Lower leg skin (tissue), 4 donors: Measurements from ENCODE around the gene NLN. TPM values are rescaled to one million over a fixed set of nuclear protein-coding genes. Genes with fewer than 3 reads are reported as not detected.

ENCODE experiments used
- DNase-seq, 2 donors: peaks; one replicate each; pipeline ENCODE4 v3.0.0-alpha.2; 2019; ENCODE audit warnings: low spot score in 2 of 2
- H3K4me3 ChIP-seq: fragments of 200-600 bp; sonication (generic); 2 replicates; pipeline ENCODE4 v1.5.1; 2017; ENCODE audit warnings: mild to moderate bottlenecking, low read depth; ENCODE audit not compliant: poor library complexity, severe bottlenecking
- POLR2A ChIP-seq, 2 donors: fragments of 450-650 bp; IDR thresholded peaks; one replicate each; pipeline ENCODE4 v1.6.1; 2016 to 2017; ENCODE audit warnings: antibody characterized with exemption in 2 of 2, mild to moderate bottlenecking in 1 of 2, moderate library complexity in 1 of 2
- WGBS, 2 donors: methylation state at CpG; one replicate each; pipeline ENCODE4 v1.1.5; 2018; 5-methylcytosine and 5-hydroxymethylcytosine counted together
- intact Hi-C: fragments of 100-400 bp; cut with DNase I; formaldehyde crosslinking; loops from one replicate; pipeline ENCODE4 v1.15.0; 2023; ENCODE audit warnings: low total_unique reads
- total RNA-seq, 4 donors: library from RNA; depleted of rRNA; stranded (reverse); fragments of >200 nt; gene quantifications; one replicate each; pipeline ENCODE4 v1.1.0, GENCODE V29; 2016
- TF ChIP-seq, protein P1 (sequence below), 3 donors: fragments of 450-650 bp; IDR thresholded peaks; one replicate each; pipeline ENCODE4 v1.5.1; 2016; ENCODE audit warnings: antibody characterized with exemption in 3 of 3, mild to moderate bottlenecking in 3 of 3, moderate library complexity in 2 of 3

Gene NLN
- total RNA-seq, 4 donors from 2014 or later = 14.0 to 18.8 (median 16.4) TPM

- TF ChIP-seq, protein P1, sequence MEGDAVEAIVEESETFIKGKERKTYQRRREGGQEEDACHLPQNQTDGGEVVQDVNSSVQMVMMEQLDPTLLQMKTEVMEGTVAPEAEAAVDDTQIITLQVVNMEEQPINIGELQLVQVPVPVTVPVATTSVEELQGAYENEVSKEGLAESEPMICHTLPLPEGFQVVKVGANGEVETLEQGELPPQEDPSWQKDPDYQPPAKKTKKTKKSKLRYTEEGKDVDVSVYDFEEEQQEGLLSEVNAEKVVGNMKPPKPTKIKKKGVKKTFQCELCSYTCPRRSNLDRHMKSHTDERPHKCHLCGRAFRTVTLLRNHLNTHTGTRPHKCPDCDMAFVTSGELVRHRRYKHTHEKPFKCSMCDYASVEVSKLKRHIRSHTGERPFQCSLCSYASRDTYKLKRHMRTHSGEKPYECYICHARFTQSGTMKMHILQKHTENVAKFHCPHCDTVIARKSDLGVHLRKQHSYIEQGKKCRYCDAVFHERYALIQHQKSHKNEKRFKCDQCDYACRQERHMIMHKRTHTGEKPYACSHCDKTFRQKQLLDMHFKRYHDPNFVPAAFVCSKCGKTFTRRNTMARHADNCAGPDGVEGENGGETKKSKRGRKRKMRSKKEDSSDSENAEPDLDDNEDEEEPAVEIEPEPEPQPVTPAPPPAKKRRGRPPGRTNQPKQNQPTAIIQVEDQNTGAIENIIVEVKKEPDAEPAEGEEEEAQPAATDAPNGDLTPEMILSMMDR (IDR thresholded peaks at IDR 0.05) = no peak
- WGBS, 2 donors = 84 to 88% methylated on average over 4 of the region's 4 CpGs
- intact Hi-C loops = no loop called here
- no peak overlapping the region for H3K4me3 ChIP-seq
- DNase-seq = no peak
Measured at GRCh38 chr5:65695162-65695755, 26.7 kb upstream of the NLN start.

DNA sequence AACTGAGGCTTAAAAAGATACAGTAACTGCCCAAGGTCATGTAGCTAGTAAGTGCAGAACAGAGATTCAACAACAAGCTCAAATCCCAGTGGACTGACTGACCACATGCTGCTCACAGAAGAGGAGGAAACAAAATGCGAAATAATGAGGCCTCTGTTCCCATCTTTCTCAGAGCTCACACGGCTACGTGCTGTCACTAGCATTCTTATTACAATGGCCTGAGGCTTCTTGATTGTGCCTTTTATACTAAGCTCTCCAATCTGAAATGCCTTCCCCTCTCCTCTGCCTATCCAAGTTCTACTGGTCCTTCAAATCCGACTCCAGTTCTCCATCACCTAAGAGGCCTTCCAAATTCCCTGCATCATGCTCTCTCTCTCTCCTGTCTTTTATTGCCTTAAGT, 26.1 kb upstream of the NLN start:
- H3K4me3 ChIP-seq = no peak overlapping the region
- 83 to 85% methylated on average over 4 of the region's 4 CpGs for WGBS, 2 donors
- DNase-seq = no peak
- TF ChIP-seq, protein P1 (IDR thresholded peaks at IDR 0.05) = no peak
- TF ChIP-seq POLR2A (IDR thresholded peaks at IDR 0.05) = no peak
- intact Hi-C loops = no loop called here

DNA sequence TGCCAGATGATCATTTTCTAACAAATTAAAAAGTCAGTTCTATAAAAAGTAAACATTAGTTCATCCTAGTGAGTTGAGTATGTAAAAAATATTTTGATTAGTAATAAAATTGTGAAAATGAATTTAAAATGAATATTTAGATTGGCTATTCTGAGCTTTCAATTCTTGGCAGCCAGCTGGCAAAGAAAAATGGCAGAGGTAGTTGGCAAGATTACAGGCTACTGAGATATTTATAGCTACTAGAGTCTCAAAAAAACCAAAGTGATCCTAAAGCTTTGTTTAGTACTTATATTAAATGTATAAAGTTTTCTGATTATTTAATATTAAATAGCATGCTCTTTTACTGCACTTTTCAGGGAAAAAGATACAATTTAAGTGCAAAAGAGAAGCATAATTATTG, 25.1 kb upstream of the NLN start:
- intact Hi-C loops = no loop called here
- TF ChIP-seq, protein P1 (IDR thresholded peaks at IDR 0.05) = no peak
- no peak for TF ChIP-seq POLR2A (IDR thresholded peaks at IDR 0.05)
- H3K4me3 ChIP-seq = no peak overlapping the region
- no peak for DNase-seq

DNA sequence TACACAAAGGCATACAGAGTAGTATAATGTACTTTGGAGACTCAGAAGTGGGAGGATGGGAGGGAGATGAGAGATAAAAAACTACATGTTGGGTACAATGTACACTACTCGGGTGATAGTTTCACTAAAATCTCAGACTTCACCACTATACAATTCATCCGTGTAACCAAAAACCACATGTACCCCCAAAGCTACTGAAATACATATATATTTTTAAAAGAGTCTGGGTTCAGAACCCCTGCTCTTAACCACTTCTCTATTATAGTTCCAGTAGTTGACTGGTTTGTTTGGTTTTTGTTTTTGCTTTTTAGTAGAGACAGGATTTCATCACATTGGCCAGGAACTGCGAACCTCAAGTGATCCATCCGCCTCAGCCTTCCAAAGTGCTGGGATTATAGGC, 22.7 kb upstream of the NLN start:
- DNase-seq = no peak
- WGBS, 2 donors = 93% methylated on average over 4 of the region's 4 CpGs
- H3K4me3 ChIP-seq = no peak overlapping the region
- intact Hi-C loops = no loop called here
- TF ChIP-seq, protein P1 (IDR thresholded peaks at IDR 0.05) = no peak
- no peak for TF ChIP-seq POLR2A (IDR thresholded peaks at IDR 0.05)

DNA sequence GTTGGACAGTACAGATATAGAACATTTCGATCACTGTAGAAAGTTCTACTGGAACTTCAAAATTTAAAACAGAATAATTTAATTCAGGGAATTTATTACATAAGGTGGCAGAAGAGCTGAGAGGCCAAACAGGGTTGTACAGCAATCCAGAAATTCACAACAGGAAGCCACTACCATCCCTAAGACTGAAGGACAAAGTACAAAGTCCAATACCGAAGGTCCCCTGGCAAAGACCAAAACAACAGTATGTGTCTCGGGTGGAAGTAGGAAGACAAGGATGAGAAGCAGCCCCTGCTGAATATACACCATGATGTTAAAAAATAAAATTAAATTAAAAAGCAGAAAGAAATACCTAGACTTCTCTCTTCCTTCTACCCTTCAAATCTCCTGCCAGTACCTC, 20.0 kb upstream of the NLN start:
- TF ChIP-seq POLR2A (IDR thresholded peaks at IDR 0.05) = no peak
- TF ChIP-seq, protein P1 (IDR thresholded peaks at IDR 0.05) = no peak
- H3K4me3 ChIP-seq = no peak overlapping the region
- 98 to 99% methylated on average over 3 of the region's 3 CpGs for WGBS, 2 donors
- no peak for DNase-seq
- intact Hi-C loops = no loop called here

- intact Hi-C loops = no loop called here
- WGBS, 2 donors = 66 to 68% methylated on average over 2 of the region's 2 CpGs
- TF ChIP-seq POLR2A (IDR thresholded peaks at IDR 0.05) = no peak
- TF ChIP-seq, protein P1 (IDR thresholded peaks at IDR 0.05) = no peak
- H3K4me3 ChIP-seq = no peak overlapping the region
- no peak for DNase-seq
Measured at GRCh38 chr5:65704621-65705239, 17.3 kb upstream of the NLN start.
